ENCODE measurements around the gene UBE3C. TPM values are rescaled to one million over a fixed set of nuclear protein-coding genes. Genes with fewer than 3 reads are reported as not detected.

UBE3C gene
- total and polyA plus RNA-seq, 9 of the 15 experiments (the other 6 are each of a cell fraction or from before 2014, with no cell fraction given): 9.6 to 91.7 (median 75.4) TPM

- TF ChIP-seq E2F8 (IDR thresholded peaks at IDR 0.05; ENCODE audit: low read depth, partially characterized antibody) (peak; percentile 11), SMARCA5 (IDR thresholded peaks at IDR 0.05) (no peak), RCOR1 (IDR thresholded peaks at IDR 0.05; ENCODE audit: borderline replicate concordance in 1 of 2, low read depth in 2 of 2, low read length in 2 of 2) (peak in 1 of 2 experiments; percentile 42; a peak in 1 of 4 replicates), SMAD3 (CRISPR knock-in tag; conservative IDR thresholded peaks at IDR 0.05) (no peak), TAF15 (IDR thresholded peaks at IDR 0.05; ENCODE audit: low read depth, low read length) (no peak), TCF7L2 (IDR thresholded peaks at IDR 0.05; ENCODE audit: low read depth, low read length) (no peak), RB1 (IDR thresholded peaks at IDR 0.05; ENCODE audit: low read depth) (0 out of 2 replicates have a peak, but pooled peaks have one; percentile 21), ZNF431 (CRISPR knock-in tag; IDR thresholded peaks at IDR 0.05) (no peak), SUPT5H (IDR thresholded peaks at IDR 0.05) (no peak), ZNF592 (IDR thresholded peaks at IDR 0.05) (no peak), HMG20B (CRISPR knock-in tag; IDR thresholded peaks at IDR 0.05) (no peak), IRF9 (tag; IDR thresholded peaks at IDR 0.05) (no peak), ZNF133 (CRISPR knock-in tag; IDR thresholded peaks at IDR 0.05) (no peak), THRA (IDR thresholded peaks at IDR 0.05) (no peak), ZNF184 (CRISPR knock-in tag; IDR thresholded peaks at IDR 0.05) (no peak), MEF2A (IDR thresholded peaks at IDR 0.05; ENCODE audit: control insufficient read depth, low read depth, low read length) (no peak), SOX6 (IDR thresholded peaks at IDR 0.05) (no peak), PHB (CRISPR knock-in tag; IDR thresholded peaks at IDR 0.05) (no peak), ILK (tag; IDR thresholded peaks at IDR 0.05; ENCODE audit: borderline replicate concordance, low read depth) (no peak)
Observed at GRCh38 chr7:157250605-157251228, 112.0 kb downstream of the UBE3C start (continued).

All from K562 (cell line).